H1 (cell line): Measurements from ENCODE around the gene CTNNA3. TPM values are rescaled to one million over a fixed set of nuclear protein-coding genes. Genes with fewer than 3 reads are reported as not detected.

Experiments used
- CTCF ChIA-PET: fragments of 300-600 bp; sonication (Branson Sonifier 250); formaldehyde crosslinking; loops from one replicate; lab custom pipeline; 2021; ENCODE audit not compliant: partially characterized antibody; lab: Charles Lee
- POLR2A ChIA-PET: fragments of 300-600 bp; sonication (Branson Sonifier 250); formaldehyde crosslinking; loops from one replicate; lab custom pipeline; 2021; ENCODE audit warnings: inconsistent platforms; ENCODE audit not compliant: partially characterized antibody; lab: Charles Lee
- DNase-seq, 2 experiments: peaks; one replicate each; pipeline versions ENCODE4 v3.0.0 to v3.0.0-alpha.2; 2010 to 2022; ENCODE audit warnings: low spot score in 2 of 2, low read depth in 1 of 2, mixed read lengths in 1 of 2
- FAIRE-seq: peaks from 2 replicates; lab custom pipeline; 2011; peaks lifted over from hg19 to GRCh38; lab: Jason Lieb, UNC
- H2AFZ ChIP-seq: 2 replicates; pipeline ENCODE4 v1.8.1; 2012; ENCODE audit warnings: low read length, inconsistent platforms
- H2AK5ac ChIP-seq: 2 replicates; pipeline ENCODE4 v1.6.1; 2013; ENCODE audit warnings: low read depth, low read length
- H2BK120ac ChIP-seq: replicated peaks from 2 replicates; pipeline ENCODE3; 2013; ENCODE audit warnings: low read depth, low read length, inconsistent platforms
- H2BK12ac ChIP-seq: 2 replicates; pipeline ENCODE4 v1.6.1; 2013; ENCODE audit warnings: low read depth, low read length
- H2BK15ac ChIP-seq: 2 replicates; pipeline ENCODE4 v1.6.1; 2013; ENCODE audit warnings: low read length
- H2BK20ac ChIP-seq: 2 replicates; pipeline ENCODE4 v1.6.1; 2013; ENCODE audit warnings: low read length
- H2BK5ac ChIP-seq: 2 replicates; pipeline ENCODE4 v1.6.1; 2013; ENCODE audit warnings: low read depth, low read length
- H3K14ac ChIP-seq: 2 replicates; pipeline ENCODE4 v1.6.1; 2013; ENCODE audit warnings: inconsistent platforms; ENCODE audit not compliant: insufficient read length
- H3K18ac ChIP-seq: 2 replicates; pipeline ENCODE4 v1.6.1; 2013; ENCODE audit warnings: low read length; ENCODE audit errors: extremely low read depth
- H3K23ac ChIP-seq: 2 replicates; pipeline ENCODE4 v1.6.1; 2013; ENCODE audit warnings: inconsistent platforms; ENCODE audit not compliant: insufficient read length
- H3K23me2 ChIP-seq: 2 replicates; pipeline ENCODE4 v1.6.1; 2013; ENCODE audit warnings: low read depth, low read length
- H3K27ac ChIP-seq: 2 replicates; pipeline ENCODE4 v1.6.1; 2011; ENCODE audit warnings: low read depth, low read length, inconsistent platforms
- H3K27me3 ChIP-seq, 4 experiments: replicated peaks in 1 of 4; 1 replicate in 1 of 4; 2 replicates in 3 of 4; pipeline versions ENCODE4 v1.6.1 to v1.8.1; 2011 to 2013; ENCODE audit warnings: low read length in 3 of 4, mild to moderate bottlenecking in 3 of 4, inconsistent platforms in 2 of 4, mixed read lengths in 2 of 4, moderate library complexity in 1 of 4; ENCODE audit not compliant: control insufficient read depth in 3 of 4, insufficient read depth in 3 of 4; ENCODE audit errors: extremely low read depth in 1 of 4
- H3K36me3 ChIP-seq, 4 experiments: 2 replicates each; pipeline versions ENCODE4 v1.6.1 to v1.8.1; 2011 to 2013; ENCODE audit warnings: mild to moderate bottlenecking in 4 of 4, low read length in 3 of 4, moderate library complexity in 2 of 4, control low read depth in 1 of 4, inconsistent platforms in 1 of 4; ENCODE audit not compliant: insufficient read depth in 4 of 4, control insufficient read depth in 2 of 4
- H3K4ac ChIP-seq: replicated peaks from 2 replicates; pipeline ENCODE3; 2013; ENCODE audit warnings: low read length, low read depth, mixed read lengths, inconsistent platforms; ENCODE audit not compliant: insufficient read length
- H3K4me1 ChIP-seq, 4 experiments: replicated peaks in 1 of 4; 1 replicate in 1 of 4; 2 replicates in 3 of 4; pipeline versions ENCODE4 v1.6.1 to v1.8.1; 2011 to 2013; ENCODE audit warnings: low read length in 3 of 4, inconsistent platforms in 2 of 4, mixed read lengths in 1 of 4; ENCODE audit not compliant: insufficient read depth in 4 of 4, control insufficient read depth in 3 of 4
- H3K4me2 ChIP-seq, 2 experiments: 2 replicates each; pipeline versions ENCODE4 v1.6.1 to v1.8.1; 2011 to 2013; ENCODE audit warnings: low read depth in 2 of 2, low read length in 2 of 2, control low read depth in 1 of 2, inconsistent platforms in 1 of 2, mild to moderate bottlenecking in 1 of 2; ENCODE audit not compliant: insufficient read depth in 1 of 2
- H3K4me3 ChIP-seq, 4 experiments: fragments of 200-600, 300-600 bp in 1 of 4; sonication (generic), shearing (Covaris generic), sonication (Bioruptor Twin) in 1 of 4; 2 replicates each; pipeline versions ENCODE4 v1.5.1 to v1.8.1; 2011 to 2016; ENCODE audit warnings: low read length in 4 of 4, low read depth in 3 of 4, control low read depth in 2 of 4, inconsistent platforms in 2 of 4, mild to moderate bottlenecking in 2 of 4, mixed read lengths in 1 of 4, moderate library complexity in 1 of 4; ENCODE audit not compliant: insufficient read depth in 2 of 4; ENCODE audit errors: extremely low read depth in 1 of 4
- H3K56ac ChIP-seq: replicated peaks from 2 replicates; pipeline ENCODE3; 2013; ENCODE audit warnings: low read depth, mild to moderate bottlenecking, mixed read lengths, low read length, inconsistent platforms; ENCODE audit not compliant: insufficient read length
- H3K79me1 ChIP-seq: 2 replicates; pipeline ENCODE4 v1.6.1; 2013; ENCODE audit warnings: low read depth, low read length, control low read depth
- H3K79me2 ChIP-seq, 2 experiments: 2 replicates each; pipeline versions ENCODE4 v1.6.1 to v1.8.1; 2012 to 2013; ENCODE audit warnings: low read length in 2 of 2, mild to moderate bottlenecking in 2 of 2, inconsistent platforms in 1 of 2; ENCODE audit not compliant: insufficient read depth in 2 of 2, control insufficient read depth in 1 of 2
- H3K9ac ChIP-seq, 4 experiments: replicated peaks in 1 of 4; 1 replicate in 1 of 4; 2 replicates in 3 of 4; pipeline versions ENCODE4 v1.6.1 to v1.8.1; 2011 to 2013; ENCODE audit warnings: low read depth in 3 of 4, low read length in 3 of 4, control low read depth in 2 of 4, mild to moderate bottlenecking in 2 of 4, moderate library complexity in 2 of 4, inconsistent platforms in 1 of 4; ENCODE audit errors: extremely low read depth in 1 of 4
- H3K9me3 ChIP-seq, 2 experiments: 2 replicates each; pipeline versions ENCODE4 v1.6.1 to v1.8.1; 2012 to 2013; ENCODE audit warnings: mild to moderate bottlenecking in 2 of 2, moderate library complexity in 2 of 2, control low read depth in 1 of 2, inconsistent platforms in 1 of 2, low read depth in 1 of 2, low read length in 1 of 2, mixed read lengths in 1 of 2; ENCODE audit not compliant: insufficient read depth in 2 of 2
- H4K20me1 ChIP-seq, 2 experiments: replicated peaks in 1 of 2; 2 replicates each; pipeline versions ENCODE3 to v1.8.1; 2011 to 2013; ENCODE audit warnings: inconsistent platforms in 2 of 2, low read length in 2 of 2, mild to moderate bottlenecking in 1 of 2; ENCODE audit not compliant: insufficient read depth in 2 of 2, control insufficient read depth in 1 of 2
- H4K5ac ChIP-seq: 2 replicates; pipeline ENCODE4 v1.6.1; 2013; ENCODE audit warnings: low read length, low read depth, mixed read lengths, inconsistent platforms; ENCODE audit not compliant: insufficient read length
- H4K8ac ChIP-seq: 2 replicates; pipeline ENCODE4 v1.8.0; 2013; ENCODE audit warnings: mild to moderate bottlenecking, moderate library complexity, low read length, inconsistent platforms; ENCODE audit not compliant: insufficient read depth; ENCODE audit errors: extremely low read depth
- H4K91ac ChIP-seq: replicated peaks from 2 replicates; pipeline ENCODE3; 2013; ENCODE audit warnings: low read length, mixed read lengths, inconsistent platforms; ENCODE audit not compliant: insufficient read length
- BCL11A ChIP-seq, 2 experiments: IDR thresholded peaks; one replicate each; pipeline ENCODE4 v1.6.1; 2011; ENCODE audit warnings: low read depth in 2 of 2, low read length in 2 of 2, mild to moderate bottlenecking in 2 of 2
- CBX5 ChIP-seq: fragments of 300-800, 300-1000 bp; sonication (generic); IDR thresholded peaks from 2 replicates; pipeline ENCODE4 v1.7.1; 2016; ENCODE audit warnings: antibody characterized with exemption, low read length, low read depth
- CBX8 ChIP-seq: fragments of 300-800, 300-1000 bp; sonication (generic); IDR thresholded peaks from 2 replicates; pipeline ENCODE4 v1.7.1; 2016; ENCODE audit warnings: low read depth, low read length, borderline replicate concordance
- CTCF ChIP-seq, 3 experiments: IDR thresholded peaks; 1 replicate in 2 of 3; 2 replicates in 1 of 3; pipeline versions ENCODE4 v1.5.1 to v1.6.1; 2011; ENCODE audit warnings: low read length in 3 of 3, mild to moderate bottlenecking in 3 of 3, inconsistent platforms in 2 of 3, low read depth in 1 of 3, moderate library complexity in 1 of 3; ENCODE audit not compliant: insufficient read depth in 1 of 3; ENCODE audit errors: control extremely low read depth in 1 of 3
- EP300 ChIP-seq, 2 experiments: IDR thresholded peaks; 1 replicate in 1 of 2; 2 replicates in 1 of 2; pipeline ENCODE4 v1.6.1; 2011 to 2012; ENCODE audit warnings: low read depth in 2 of 2, low read length in 2 of 2, mild to moderate bottlenecking in 2 of 2, borderline replicate concordance in 1 of 2, inconsistent platforms in 1 of 2, moderate library complexity in 1 of 2
- KDM5A ChIP-seq: fragments of 200-600 bp; IDR thresholded peaks from 2 replicates; pipeline ENCODE4 v1.7.1; 2012; ENCODE audit warnings: mild to moderate bottlenecking, low read length, inconsistent platforms, mixed read lengths
- POLR2A ChIP-seq, 2 experiments: IDR thresholded peaks; 1 replicate in 1 of 2; 2 replicates in 1 of 2; pipeline ENCODE4 v1.6.1; 2011; ENCODE audit warnings: low read depth in 2 of 2, low read length in 2 of 2, mild to moderate bottlenecking in 2 of 2; ENCODE audit errors: control extremely low read depth in 1 of 2
- POLR2AphosphoS5 ChIP-seq: IDR thresholded peaks from 2 replicates; pipeline ENCODE4 v1.6.1; 2011; ENCODE audit warnings: low read depth, low read length
- RFX5 ChIP-seq: IDR thresholded peaks from 2 replicates; pipeline ENCODE4 v1.6.1; 2011; ENCODE audit warnings: low read depth, low read length, improper control_type of control experiment, borderline replicate concordance
- SIRT6 ChIP-seq: IDR thresholded peaks from one replicate; pipeline ENCODE4 v1.7.1; 2012; ENCODE audit warnings: low read length, inconsistent platforms
- WGBS, 2 experiments: shearing (Covaris generic) in 1 of 2; methylation state at CpG; one replicate each; pipeline versions ENCODE4 v1.1.6 to v1.1.7; 2013 to 2015; ENCODE audit warnings: low lambda C conversion rate in 2 of 2, mixed read lengths in 2 of 2, inconsistent platforms in 1 of 2, low coverage in 1 of 2, missing lambda C conversion rate in 1 of 2; ENCODE audit not compliant: insufficient replicate concordance in 2 of 2, insufficient coverage in 1 of 2, insufficient read length in 1 of 2; ENCODE audit errors: extremely low coverage in 1 of 2, missing lambda C conversion rate in 1 of 2; 5-methylcytosine and 5-hydroxymethylcytosine counted together
- polyA plus RNA-seq, 7 experiments: library from polyadenylated mRNA; depleted of rRNA in 3 of 7; stranded (reverse) in 5 of 7; unstranded in 2 of 7; fragments of >200 nt in 5 of 7; fragments of 200-250 nt in 2 of 7; gene quantifications; 1 replicate in 5 of 7; 2 replicates in 1 of 7; 4 replicates in 1 of 7; pipeline versions ENCODE4 v1.2.1 to v1.2.3, GENCODE V29; 2011 to 2013; ENCODE audit warnings: missing spikeins in 2 of 7, mixed read lengths in 2 of 7
- total RNA-seq: library from RNA; stranded (reverse); fragmentation: NEBNext Ultra II Directional; extraction: Animal tissue kit (Norgen Biotek cat#: 25700); gene quantifications from 2 replicates; pipeline ENCODE4 v1.2.1, GENCODE V29; 2021
- TF ChIP-seq, protein P1 (sequence below): IDR thresholded peaks from 2 replicates; pipeline ENCODE4 v1.6.1; 2012; ENCODE audit warnings: inconsistent platforms

The CTNNA3 gene
- total and polyA plus RNA-seq, 2 of the 8 experiments (the other 6 are each of a cell fraction or from before 2014, with no cell fraction given): 1.3 to 1.5 TPM

GRCh38 chr10:66350622-66351399 lies 1345.2 kb downstream of the CTNNA3 start:
- Histone ChIP-seq H3K9me3 (0 out of 4 replicates have a peak, but pooled peaks cover 0 to 3% of the 10 kb centered on the region in 2 experiments), H3K4ac (no peak overlapping the region), H2BK12ac (no peak overlapping the region), H3K14ac (no peak overlapping the region), H3K4me2 (no peak overlapping the region), H3K56ac (no peak overlapping the region), H3K79me2 (no peaks in the 10 kb centered on the region), H3K36me3 (no peaks in the 10 kb centered on the region), H2BK15ac (no peak overlapping the region), H3K4me1 (no peaks in the 10 kb centered on the region), H2AK5ac (no peak overlapping the region), H4K8ac (no peak overlapping the region), H3K79me1 (no peaks in the 10 kb centered on the region), H3K9ac (no peak overlapping the region), H3K27ac (no peak overlapping the region), H2BK5ac (no peak overlapping the region), H2AFZ (no peak overlapping the region), H2BK20ac (no peak overlapping the region), H4K5ac (no peak overlapping the region), H2BK120ac (no peak overlapping the region), H3K23me2 (no peaks in the 10 kb centered on the region), H3K27me3 (no peaks in the 10 kb centered on the region), H3K4me3 (no peak overlapping the region), H3K18ac (no peak overlapping the region), H4K91ac (no peak overlapping the region), H3K23ac (no peak overlapping the region), H4K20me1 (no peaks in the 10 kb centered on the region)
- 92% methylated on average over 1 of the region's 1 CpG; no CpG with 5 or more reads in 1 of the 2 experiments for WGBS, 2 experiments
- FAIRE-seq (no peak), DNase-seq (no peak)
- CTCF ChIA-PET: no interaction called here
- POLR2A ChIA-PET: no interaction called here
- TF ChIP-seq POLR2AphosphoS5: no peak
- TF ChIP-seq BCL11A (IDR thresholded peaks at IDR 0.05; ENCODE audit: low read depth in 2 of 2, low read length in 2 of 2): no peak
- TF ChIP-seq RFX5: no peak
- no peak for TF ChIP-seq SIRT6
- TF ChIP-seq CBX5: no peak
- TF ChIP-seq, protein P1, sequence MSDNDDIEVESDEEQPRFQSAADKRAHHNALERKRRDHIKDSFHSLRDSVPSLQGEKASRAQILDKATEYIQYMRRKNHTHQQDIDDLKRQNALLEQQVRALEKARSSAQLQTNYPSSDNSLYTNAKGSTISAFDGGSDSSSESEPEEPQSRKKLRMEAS: no peak
- TF ChIP-seq EP300 (IDR thresholded peaks at IDR 0.05; ENCODE audit: borderline replicate concordance in 1 of 2, low read depth in 2 of 2, low read length in 2 of 2): no peak
- no peak for TF ChIP-seq CTCF (IDR thresholded peaks at IDR 0.05; ENCODE audit: control extremely low read depth in 1 of 3, insufficient read depth in 1 of 3, low read depth in 1 of 3, low read length in 3 of 3)
- TF ChIP-seq CBX8: no peak
- no peak for TF ChIP-seq KDM5A
- TF ChIP-seq POLR2A (IDR thresholded peaks at IDR 0.05; ENCODE audit: control extremely low read depth in 1 of 2, low read depth in 2 of 2, low read length in 2 of 2): no peak
